ENCODE data around the gene CCT3.
"Not testable (repeated sequence)": the region's sequence is repeated elsewhere in the genome, so short reads cannot be mapped to it uniquely, and the experiment has no call there.

The CCT3 gene

GRCh38 chr1:156368157-156368658 lies 30.1 kb upstream of the CCT3 start:
- no peak for DNase-seq

- DNase-seq = no peak
Observed at GRCh38 chr1:156367383-156368156, 29.5 kb upstream of the CCT3 start.

GRCh38 chr1:156366378-156367166 lies 28.5 kb upstream of the CCT3 start:
- DNase-seq = no peak

- no peak for DNase-seq
Observed at GRCh38 chr1:156365754-156366153, 27.7 kb upstream of the CCT3 start.

- no peak for DNase-seq
Observed at GRCh38 chr1:156360534-156360933, 22.4 kb upstream of the CCT3 start.

GRCh38 chr1:156359973-156360372 lies 21.9 kb upstream of the CCT3 start:
- no peak for DNase-seq

GRCh38 chr1:156359249-156359648 lies 21.2 kb upstream of the CCT3 start:
- no peak for DNase-seq

- DNase-seq = no peak
Observed at GRCh38 chr1:156358641-156359040, 20.5 kb upstream of the CCT3 start.

GRCh38 chr1:156357977-156358376 lies 19.9 kb upstream of the CCT3 start:
- DNase-seq = no peak

GRCh38 chr1:156356875-156357534 lies 18.9 kb upstream of the CCT3 start:
- DNase-seq = no peak

GRCh38 chr1:156356262-156356874 lies 18.3 kb upstream of the CCT3 start:
- DNase-seq = no peak

GRCh38 chr1:156352481-156352880 lies 14.4 kb upstream of the CCT3 start:
- not testable (repeated sequence) for DNase-seq

GRCh38 chr1:156347331-156347730 lies 9.2 kb upstream of the CCT3 start:
- no peak for DNase-seq

GRCh38 chr1:156346636-156347035 lies 8.5 kb upstream of the CCT3 start:
- DNase-seq = no peak

- DNase-seq = not testable (repeated sequence)
Observed at GRCh38 chr1:156346035-156346434, 7.9 kb upstream of the CCT3 start.

GRCh38 chr1:156344409-156344808 lies 6.3 kb upstream of the CCT3 start:
- DNase-seq = no peak

GRCh38 chr1:156342166-156342955 lies 4.3 kb upstream of the CCT3 start:
- no peak for DNase-seq

- DNase-seq = no peak
Observed at GRCh38 chr1:156337888-156338179, 258 bp downstream of the CCT3 start.

GRCh38 chr1:156337052-156337887 lies 822 bp downstream of the CCT3 start:
- DNase-seq = no peak

GRCh38 chr1:156336242-156336641 lies 1.9 kb downstream of the CCT3 start:
- no peak for DNase-seq

- DNase-seq = not testable (repeated sequence)
Observed at GRCh38 chr1:156323179-156323578, 14.9 kb downstream of the CCT3 start.

GRCh38 chr1:156320560-156320959 lies 17.5 kb downstream of the CCT3 start:
- DNase-seq = no peak
